GM18868 (cell line): ENCODE results near the gene LARGE2.

Experiments used
- ATAC-seq: cut with Tn5 transposase; IDR thresholded peaks from one replicate; pipeline ENCODE4 v1.9.1; 2021; ENCODE audit warnings: mild to moderate bottlenecking, moderate library complexity; ENCODE audit not compliant: unreplicated experiment

LARGE2 gene

GRCh38 chr11:45949992-45950407 lies 27.5 kb downstream of the LARGE2 start:
- ATAC-seq: no peak

GRCh38 chr11:45959851-45960250 lies 37.4 kb downstream of the LARGE2 start:
- no peak for ATAC-seq

- ATAC-seq: no peak
Observed at GRCh38 chr11:45960387-45961095, 38.1 kb downstream of the LARGE2 start.

- ATAC-seq: no peak
Observed at GRCh38 chr11:45961751-45962240, 39.3 kb downstream of the LARGE2 start.

GRCh38 chr11:45964911-45965389 lies 42.5 kb downstream of the LARGE2 start:
- peak; percentile 70 for ATAC-seq

GRCh38 chr11:45967506-45967905 lies 45.0 kb downstream of the LARGE2 start:
- no peak for ATAC-seq

- no peak for ATAC-seq
Observed at GRCh38 chr11:45968901-45969300, 46.4 kb downstream of the LARGE2 start.

GRCh38 chr11:45973601-45974000 lies 51.1 kb downstream of the LARGE2 start:
- ATAC-seq: no peak

- no peak for ATAC-seq
Observed at GRCh38 chr11:45974806-45975205, 52.4 kb downstream of the LARGE2 start.
